NCI-H1694 (cell line): Measurements from ENCODE around the gene DNASE1L3.

Experiments used
- DNase-seq: peaks from one replicate; lab custom pipeline; 2025; lab: John Stamatoyannopoulos, UW

The DNASE1L3 gene

GRCh38 chr3:58177747-58178527, 32.8 kb downstream of the DNASE1L3 start:
- DNase-seq = peak; percentile 48

DNA sequence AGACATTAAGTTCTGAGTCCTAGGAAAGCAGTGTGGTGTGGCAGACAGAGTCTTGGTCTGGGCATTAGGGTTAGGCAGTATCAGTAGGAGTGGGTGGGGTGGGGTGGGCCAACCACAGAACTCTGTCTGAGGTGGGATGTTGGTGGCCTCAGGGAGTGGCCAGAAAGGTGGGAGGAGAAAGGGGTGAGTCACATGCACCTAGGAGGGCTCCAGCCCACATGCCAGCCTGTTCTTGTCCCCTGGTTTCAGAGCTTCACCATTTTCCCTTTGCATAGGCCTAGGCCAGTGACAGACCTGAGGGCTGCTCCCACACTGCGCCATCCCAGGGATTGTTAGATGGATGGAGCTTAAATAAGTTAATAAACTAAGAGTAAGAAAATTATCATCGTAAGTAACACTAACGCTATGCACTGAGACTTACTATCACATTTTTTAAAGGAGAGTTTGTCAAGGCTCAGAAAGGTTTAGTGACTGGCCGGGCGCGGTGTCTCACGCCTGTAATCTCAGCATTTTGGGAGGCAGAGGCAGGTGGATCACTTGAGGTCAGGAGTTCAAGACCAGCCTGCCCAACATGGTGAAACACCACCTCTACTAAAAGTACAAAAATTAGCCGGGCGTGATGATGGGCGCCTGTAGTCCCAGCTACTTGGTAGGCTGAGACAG, 33.8 kb downstream of the DNASE1L3 start:
- no peak for DNase-seq

GRCh38 chr3:58176185-58176530, 34.6 kb downstream of the DNASE1L3 start:
- DNase-seq = no peak

- no peak for DNase-seq
Observed at GRCh38 chr3:58175437-58176184, 35.2 kb downstream of the DNASE1L3 start.

- no peak for DNase-seq
Observed at GRCh38 chr3:58175187-58175436, 35.7 kb downstream of the DNASE1L3 start.

DNA sequence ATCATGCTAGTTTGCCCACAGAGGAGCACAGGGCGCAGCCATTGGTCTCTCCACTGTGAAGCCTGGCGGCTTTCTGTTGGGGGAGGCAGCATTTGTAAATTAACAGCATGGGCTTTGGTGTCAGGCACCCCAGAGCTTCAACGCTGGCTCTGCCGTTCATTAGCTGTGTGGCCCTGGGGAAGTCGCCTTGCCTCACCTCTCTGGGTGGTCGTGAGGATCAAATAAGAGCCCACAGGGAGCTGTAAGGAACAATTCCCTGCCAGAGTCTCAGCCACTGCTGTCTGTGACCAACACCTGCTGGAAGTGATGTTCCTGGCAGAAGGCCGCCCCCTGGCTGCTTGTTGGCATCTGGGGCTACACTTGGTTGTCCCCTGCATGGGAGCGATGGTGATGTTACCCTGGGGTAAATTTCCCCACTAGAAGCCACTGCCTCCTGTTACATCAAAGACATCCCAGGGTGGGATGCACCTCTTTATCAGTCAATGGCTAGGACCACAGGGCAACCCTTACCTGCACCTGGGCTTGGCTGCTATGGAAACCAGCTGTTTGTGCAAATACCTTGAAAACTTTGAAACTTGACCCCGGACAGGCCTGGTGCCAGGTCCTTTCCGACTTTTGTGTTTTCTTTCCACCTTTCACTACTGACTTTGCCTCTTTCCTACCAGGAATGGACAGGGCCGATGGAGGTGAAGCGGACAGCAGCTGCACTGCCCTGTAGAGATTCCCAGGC, 36.9 kb downstream of the DNASE1L3 start:
- peak; percentile 15 for DNase-seq

DNA sequence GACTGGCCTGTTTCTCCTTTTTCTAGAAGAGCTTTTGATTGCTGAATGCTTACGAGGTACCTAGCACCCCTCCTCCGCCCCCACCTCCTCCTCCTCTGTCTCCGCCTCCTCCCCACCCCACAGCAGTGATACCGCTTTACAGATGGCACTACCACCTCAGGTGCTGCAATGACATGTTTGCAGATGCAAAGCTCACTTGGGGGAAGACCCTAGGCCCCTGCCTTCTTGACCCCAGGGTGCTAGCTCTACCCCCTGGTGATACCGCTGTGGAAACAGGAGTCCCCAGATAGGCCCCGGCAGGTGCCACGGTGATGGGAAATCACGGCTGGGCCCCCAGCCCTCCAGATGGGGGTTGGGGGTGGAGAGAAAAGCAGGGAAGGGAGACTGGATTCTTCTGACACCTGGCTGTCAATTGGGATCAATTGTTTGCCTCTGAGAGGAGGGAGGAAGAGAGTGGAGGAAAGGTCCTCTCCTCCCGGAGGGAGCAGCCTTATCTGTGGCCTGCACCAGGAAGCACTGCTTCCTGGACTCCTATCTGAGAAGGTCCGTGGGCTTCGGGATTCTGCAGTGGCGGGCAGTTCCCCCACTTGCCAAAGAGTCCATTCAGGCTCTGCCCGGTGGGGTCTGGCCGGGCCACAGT, 37.6 kb downstream of the DNASE1L3 start:
- DNase-seq = no peak

GRCh38 chr3:58171126-58171525, 39.6 kb downstream of the DNASE1L3 start:
- DNase-seq = no peak

DNA sequence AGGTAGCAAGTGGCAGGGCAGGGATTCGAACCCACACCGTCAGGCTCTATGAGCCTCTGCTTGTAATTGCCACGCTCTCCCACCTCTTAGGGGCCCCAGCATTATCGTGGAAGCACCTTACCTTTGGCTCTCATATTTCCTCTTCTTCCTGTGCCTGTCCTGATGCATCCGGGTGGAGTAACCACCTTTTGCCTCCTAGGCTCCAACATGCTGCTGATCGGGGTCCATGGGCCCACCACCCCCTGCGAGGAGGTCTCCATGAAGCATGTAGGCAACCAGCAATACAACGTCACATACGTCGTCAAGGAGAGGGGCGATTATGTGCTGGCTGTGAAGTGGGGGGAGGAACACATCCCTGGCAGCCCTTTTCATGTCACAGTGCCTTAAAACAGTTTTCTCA, 40.4 kb downstream of the DNASE1L3 start:
- DNase-seq = no peak

DNA sequence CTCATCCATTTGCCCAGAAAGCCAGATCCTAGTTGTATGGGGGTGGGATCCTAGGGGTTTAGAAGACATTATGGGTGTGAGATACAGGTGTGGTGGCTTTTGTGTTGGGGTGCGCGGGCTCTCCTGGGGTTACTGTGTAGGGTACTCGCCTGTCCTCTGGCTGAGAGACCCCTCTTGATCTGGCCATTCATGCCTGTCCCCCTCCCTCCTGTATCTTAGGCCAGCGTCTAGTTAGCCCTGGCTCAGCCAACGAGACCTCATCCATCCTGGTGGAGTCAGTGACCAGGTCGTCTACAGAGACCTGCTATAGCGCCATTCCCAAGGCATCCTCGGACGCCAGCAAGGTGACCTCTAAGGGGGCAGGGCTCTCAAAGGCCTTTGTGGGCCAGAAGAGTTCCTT, 41.4 kb downstream of the DNASE1L3 start:
- DNase-seq = no peak

DNA sequence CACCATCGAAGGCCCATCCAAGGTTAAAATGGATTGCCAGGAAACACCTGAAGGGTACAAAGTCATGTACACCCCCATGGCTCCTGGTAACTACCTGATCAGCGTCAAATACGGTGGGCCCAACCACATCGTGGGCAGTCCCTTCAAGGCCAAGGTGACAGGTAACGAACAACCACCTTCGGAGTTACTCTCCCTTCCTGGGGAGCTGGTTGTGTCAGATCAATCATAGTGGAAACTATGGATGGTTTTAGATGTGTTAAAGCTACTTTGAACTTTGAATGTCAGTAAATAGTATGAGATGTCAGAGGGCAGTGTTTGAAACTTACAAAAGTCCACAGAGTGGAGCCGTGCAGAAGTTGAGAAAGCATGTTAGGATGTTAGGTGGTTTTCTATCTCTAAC, 42.3 kb downstream of the DNASE1L3 start:
- no peak for DNase-seq

- no peak for DNase-seq
Observed at GRCh38 chr3:58167431-58168351, 43.1 kb downstream of the DNASE1L3 start.

GRCh38 chr3:58164906-58165821, 45.6 kb downstream of the DNASE1L3 start:
- DNase-seq = no peak

DNA sequence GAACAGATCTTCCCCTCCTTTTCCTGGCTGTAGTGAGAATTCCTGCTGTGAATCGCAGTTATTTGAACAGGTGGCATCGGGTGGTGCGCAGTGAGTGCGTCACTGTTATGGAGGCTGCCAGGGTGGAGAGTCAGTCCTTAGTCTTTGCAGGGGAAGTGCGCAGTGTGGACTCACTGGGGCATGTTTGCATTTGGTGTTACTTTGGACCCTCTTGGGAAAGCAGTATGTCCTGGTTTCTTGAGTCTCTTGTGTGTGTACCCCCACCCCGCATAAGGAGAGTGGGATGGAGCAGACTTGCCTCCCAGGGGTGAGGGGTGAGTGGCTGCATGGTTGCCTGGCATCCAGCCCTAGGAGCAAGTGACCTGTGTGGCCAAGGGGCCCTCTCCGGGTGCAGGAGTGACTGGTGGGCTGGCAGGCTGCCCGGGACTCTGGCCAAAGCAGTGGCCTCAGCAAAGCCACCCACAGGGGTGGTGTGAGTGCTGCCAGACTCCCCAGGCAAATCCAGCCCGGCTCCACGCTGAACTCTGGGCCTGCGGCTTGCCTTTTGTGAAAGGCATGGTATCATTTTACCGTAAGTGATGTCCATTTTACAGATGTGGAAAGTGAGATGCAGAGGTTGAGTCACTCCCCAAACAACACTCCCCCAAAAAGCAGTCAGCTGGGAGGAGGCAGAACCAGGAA, 46.4 kb downstream of the DNASE1L3 start:
- no peak for DNase-seq

GRCh38 chr3:58163234-58163633, 47.5 kb downstream of the DNASE1L3 start:
- no peak for DNase-seq

GRCh38 chr3:58161435-58162398, 49.1 kb downstream of the DNASE1L3 start:
- no peak for DNase-seq

DNA sequence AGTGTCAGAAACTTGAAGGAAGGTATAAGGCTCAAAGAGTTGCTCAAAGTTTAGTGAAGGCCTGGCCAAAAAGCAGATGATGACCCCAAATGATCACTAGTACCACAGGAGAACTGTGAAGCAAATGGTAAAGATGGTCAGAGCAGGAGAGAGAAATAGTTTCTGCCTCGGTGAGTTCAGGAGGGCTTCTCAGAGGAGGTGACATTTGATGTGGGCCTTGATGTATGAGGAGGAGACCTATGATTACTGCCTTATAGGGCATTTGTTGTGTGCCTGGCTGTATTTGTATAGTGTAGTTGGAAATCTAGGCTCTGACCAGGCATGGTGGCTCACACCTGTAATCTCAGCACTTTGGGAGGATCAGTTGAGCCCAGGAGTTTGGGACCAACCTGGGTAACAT, 50.4 kb downstream of the DNASE1L3 start:
- no peak for DNase-seq

GRCh38 chr3:58158442-58159153, 52.2 kb downstream of the DNASE1L3 start:
- DNase-seq = no peak
